Panc1 (cell line): ENCODE results near the gene HYDIN.

Source experiments
- POLR2AphosphoS5 ChIP-seq: IDR thresholded peaks from 2 replicates; pipeline ENCODE4 v1.6.1; 2012; ENCODE audit warnings: mild to moderate bottlenecking, low read depth, low read length, moderate library complexity
- TCF7L2 ChIP-seq: IDR thresholded peaks from 2 replicates; pipeline ENCODE4 v1.6.1; 2011; ENCODE audit warnings: mild to moderate bottlenecking, low read depth, low read length, inconsistent platforms
- TF ChIP-seq, protein P1 (sequence below): fragments of 450-650 bp; IDR thresholded peaks from 2 replicates; pipeline ENCODE4 v1.5.1; 2017; ENCODE audit warnings: mild to moderate bottlenecking

DNA sequence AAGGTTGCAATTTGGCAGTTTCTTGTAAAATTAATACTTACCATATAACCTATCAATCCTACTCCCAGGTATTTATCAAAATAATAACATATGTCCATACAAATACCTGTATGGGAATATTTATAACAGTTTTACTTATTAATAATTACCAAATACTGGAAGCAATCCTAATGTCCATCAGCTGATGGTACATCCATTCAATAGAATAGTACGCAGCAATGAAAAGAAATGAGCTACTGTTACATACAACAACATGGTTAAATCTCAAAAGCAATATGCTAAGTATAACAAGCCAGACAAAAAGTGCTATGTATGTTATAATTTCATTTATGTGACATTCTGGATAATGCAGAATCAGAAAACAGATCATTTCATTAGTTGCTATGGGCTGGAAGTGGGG lies 1.2 kb downstream of the HYDIN start:
- TF ChIP-seq TCF7L2 = no peak
- TF ChIP-seq, protein P1, sequence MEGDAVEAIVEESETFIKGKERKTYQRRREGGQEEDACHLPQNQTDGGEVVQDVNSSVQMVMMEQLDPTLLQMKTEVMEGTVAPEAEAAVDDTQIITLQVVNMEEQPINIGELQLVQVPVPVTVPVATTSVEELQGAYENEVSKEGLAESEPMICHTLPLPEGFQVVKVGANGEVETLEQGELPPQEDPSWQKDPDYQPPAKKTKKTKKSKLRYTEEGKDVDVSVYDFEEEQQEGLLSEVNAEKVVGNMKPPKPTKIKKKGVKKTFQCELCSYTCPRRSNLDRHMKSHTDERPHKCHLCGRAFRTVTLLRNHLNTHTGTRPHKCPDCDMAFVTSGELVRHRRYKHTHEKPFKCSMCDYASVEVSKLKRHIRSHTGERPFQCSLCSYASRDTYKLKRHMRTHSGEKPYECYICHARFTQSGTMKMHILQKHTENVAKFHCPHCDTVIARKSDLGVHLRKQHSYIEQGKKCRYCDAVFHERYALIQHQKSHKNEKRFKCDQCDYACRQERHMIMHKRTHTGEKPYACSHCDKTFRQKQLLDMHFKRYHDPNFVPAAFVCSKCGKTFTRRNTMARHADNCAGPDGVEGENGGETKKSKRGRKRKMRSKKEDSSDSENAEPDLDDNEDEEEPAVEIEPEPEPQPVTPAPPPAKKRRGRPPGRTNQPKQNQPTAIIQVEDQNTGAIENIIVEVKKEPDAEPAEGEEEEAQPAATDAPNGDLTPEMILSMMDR = no peak
- no peak for TF ChIP-seq POLR2AphosphoS5
